ENCODE data around the gene METTL5. TPM values are rescaled to one million over a fixed set of nuclear protein-coding genes. Genes with fewer than 3 reads are reported as not detected.

The METTL5 gene
- total and polyA plus RNA-seq, 9 of the 15 experiments (the other 6 are each of a cell fraction or from before 2014, with no cell fraction given), result 149 to 471 (median 224) TPM

DNA sequence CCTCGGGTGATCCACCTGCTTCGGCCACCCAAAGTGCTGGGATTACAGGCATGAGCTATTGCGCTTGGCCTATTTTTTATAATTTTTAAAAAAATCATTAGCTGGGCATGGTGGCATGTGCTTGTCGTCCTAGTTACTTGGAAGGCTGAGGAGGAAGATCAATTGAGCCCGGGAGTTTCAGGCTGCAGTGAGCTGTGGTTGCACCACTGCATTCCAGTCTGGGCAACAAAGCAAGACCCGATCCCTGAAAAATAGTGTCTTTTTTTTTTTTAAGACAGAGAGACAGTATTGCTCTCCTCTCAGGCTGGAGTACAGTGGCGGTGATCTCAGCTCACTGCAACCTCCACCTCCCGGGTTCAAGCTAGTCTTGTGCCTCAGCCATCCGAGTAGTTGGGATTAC, 21.2 kb downstream of the METTL5 start (continued):
- TF ChIP-seq, protein P1, sequence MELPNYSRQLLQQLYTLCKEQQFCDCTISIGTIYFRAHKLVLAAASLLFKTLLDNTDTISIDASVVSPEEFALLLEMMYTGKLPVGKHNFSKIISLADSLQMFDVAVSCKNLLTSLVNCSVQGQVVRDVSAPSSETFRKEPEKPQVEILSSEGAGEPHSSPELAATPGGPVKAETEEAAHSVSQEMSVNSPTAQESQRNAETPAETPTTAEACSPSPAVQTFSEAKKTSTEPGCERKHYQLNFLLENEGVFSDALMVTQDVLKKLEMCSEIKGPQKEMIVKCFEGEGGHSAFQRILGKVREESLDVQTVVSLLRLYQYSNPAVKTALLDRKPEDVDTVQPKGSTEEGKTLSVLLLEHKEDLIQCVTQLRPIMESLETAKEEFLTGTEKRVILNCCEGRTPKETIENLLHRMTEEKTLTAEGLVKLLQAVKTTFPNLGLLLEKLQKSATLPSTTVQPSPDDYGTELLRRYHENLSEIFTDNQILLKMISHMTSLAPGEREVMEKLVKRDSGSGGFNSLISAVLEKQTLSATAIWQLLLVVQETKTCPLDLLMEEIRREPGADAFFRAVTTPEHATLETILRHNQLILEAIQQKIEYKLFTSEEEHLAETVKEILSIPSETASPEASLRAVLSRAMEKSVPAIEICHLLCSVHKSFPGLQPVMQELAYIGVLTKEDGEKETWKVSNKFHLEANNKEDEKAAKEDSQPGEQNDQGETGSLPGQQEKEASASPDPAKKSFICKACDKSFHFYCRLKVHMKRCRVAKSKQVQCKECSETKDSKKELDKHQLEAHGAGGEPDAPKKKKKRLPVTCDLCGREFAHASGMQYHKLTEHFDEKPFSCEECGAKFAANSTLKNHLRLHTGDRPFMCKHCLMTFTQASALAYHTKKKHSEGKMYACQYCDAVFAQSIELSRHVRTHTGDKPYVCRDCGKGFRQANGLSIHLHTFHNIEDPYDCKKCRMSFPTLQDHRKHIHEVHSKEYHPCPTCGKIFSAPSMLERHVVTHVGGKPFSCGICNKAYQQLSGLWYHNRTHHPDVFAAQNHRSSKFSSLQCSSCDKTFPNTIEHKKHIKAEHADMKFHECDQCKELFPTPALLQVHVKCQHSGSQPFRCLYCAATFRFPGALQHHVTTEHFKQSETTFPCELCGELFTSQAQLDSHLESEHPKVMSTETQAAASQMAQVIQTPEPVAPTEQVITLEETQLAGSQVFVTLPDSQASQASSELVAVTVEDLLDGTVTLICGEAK (IDR thresholded peaks at IDR 0.05), result no peak
- TF ChIP-seq, protein P1 (CRISPR knock-in tag; IDR thresholded peaks at IDR 0.05), result no peak
- TF ChIP-seq, protein P2, sequence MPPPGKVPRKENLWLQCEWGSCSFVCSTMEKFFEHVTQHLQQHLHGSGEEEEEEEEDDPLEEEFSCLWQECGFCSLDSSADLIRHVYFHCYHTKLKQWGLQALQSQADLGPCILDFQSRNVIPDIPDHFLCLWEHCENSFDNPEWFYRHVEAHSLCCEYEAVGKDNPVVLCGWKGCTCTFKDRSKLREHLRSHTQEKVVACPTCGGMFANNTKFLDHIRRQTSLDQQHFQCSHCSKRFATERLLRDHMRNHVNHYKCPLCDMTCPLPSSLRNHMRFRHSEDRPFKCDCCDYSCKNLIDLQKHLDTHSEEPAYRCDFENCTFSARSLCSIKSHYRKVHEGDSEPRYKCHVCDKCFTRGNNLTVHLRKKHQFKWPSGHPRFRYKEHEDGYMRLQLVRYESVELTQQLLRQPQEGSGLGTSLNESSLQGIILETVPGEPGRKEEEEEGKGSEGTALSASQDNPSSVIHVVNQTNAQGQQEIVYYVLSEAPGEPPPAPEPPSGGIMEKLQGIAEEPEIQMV (tag; conservative IDR thresholded peaks at IDR 0.05; ENCODE audit: low read depth), result no peak
- TF ChIP-seq, protein P3, sequence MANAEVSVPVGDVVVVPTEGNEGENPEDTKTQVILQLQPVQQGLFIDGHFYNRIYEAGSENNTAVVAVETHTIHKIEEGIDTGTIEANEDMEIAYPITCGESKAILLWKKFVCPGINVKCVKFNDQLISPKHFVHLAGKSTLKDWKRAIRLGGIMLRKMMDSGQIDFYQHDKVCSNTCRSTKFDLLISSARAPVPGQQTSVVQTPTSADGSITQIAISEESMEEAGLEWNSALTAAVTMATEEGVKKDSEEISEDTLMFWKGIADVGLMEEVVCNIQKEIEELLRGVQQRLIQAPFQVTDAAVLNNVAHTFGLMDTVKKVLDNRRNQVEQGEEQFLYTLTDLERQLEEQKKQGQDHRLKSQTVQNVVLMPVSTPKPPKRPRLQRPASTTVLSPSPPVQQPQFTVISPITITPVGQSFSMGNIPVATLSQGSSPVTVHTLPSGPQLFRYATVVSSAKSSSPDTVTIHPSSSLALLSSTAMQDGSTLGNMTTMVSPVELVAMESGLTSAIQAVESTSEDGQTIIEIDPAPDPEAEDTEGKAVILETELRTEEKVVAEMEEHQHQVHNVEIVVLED (CRISPR knock-in tag; IDR thresholded peaks at IDR 0.05), result no peak
- TF ChIP-seq, protein P4, sequence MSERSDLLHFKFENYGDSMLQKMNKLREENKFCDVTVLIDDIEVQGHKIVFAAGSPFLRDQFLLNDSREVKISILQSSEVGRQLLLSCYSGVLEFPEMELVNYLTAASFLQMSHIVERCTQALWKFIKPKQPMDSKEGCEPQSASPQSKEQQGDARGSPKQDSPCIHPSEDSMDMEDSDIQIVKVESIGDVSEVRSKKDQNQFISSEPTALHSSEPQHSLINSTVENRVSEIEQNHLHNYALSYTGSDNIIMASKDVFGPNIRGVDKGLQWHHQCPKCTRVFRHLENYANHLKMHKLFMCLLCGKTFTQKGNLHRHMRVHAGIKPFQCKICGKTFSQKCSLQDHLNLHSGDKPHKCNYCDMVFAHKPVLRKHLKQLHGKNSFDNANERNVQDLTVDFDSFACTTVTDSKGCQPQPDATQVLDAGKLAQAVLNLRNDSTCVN (CRISPR knock-in tag; IDR thresholded peaks at IDR 0.05), result no peak
- TF ChIP-seq, protein P5, sequence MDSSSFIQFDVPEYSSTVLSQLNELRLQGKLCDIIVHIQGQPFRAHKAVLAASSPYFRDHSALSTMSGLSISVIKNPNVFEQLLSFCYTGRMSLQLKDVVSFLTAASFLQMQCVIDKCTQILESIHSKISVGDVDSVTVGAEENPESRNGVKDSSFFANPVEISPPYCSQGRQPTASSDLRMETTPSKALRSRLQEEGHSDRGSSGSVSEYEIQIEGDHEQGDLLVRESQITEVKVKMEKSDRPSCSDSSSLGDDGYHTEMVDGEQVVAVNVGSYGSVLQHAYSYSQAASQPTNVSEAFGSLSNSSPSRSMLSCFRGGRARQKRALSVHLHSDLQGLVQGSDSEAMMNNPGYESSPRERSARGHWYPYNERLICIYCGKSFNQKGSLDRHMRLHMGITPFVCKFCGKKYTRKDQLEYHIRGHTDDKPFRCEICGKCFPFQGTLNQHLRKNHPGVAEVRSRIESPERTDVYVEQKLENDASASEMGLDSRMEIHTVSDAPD (CRISPR knock-in tag; IDR thresholded peaks at IDR 0.05), result no peak
- TF ChIP-seq, protein P6, sequence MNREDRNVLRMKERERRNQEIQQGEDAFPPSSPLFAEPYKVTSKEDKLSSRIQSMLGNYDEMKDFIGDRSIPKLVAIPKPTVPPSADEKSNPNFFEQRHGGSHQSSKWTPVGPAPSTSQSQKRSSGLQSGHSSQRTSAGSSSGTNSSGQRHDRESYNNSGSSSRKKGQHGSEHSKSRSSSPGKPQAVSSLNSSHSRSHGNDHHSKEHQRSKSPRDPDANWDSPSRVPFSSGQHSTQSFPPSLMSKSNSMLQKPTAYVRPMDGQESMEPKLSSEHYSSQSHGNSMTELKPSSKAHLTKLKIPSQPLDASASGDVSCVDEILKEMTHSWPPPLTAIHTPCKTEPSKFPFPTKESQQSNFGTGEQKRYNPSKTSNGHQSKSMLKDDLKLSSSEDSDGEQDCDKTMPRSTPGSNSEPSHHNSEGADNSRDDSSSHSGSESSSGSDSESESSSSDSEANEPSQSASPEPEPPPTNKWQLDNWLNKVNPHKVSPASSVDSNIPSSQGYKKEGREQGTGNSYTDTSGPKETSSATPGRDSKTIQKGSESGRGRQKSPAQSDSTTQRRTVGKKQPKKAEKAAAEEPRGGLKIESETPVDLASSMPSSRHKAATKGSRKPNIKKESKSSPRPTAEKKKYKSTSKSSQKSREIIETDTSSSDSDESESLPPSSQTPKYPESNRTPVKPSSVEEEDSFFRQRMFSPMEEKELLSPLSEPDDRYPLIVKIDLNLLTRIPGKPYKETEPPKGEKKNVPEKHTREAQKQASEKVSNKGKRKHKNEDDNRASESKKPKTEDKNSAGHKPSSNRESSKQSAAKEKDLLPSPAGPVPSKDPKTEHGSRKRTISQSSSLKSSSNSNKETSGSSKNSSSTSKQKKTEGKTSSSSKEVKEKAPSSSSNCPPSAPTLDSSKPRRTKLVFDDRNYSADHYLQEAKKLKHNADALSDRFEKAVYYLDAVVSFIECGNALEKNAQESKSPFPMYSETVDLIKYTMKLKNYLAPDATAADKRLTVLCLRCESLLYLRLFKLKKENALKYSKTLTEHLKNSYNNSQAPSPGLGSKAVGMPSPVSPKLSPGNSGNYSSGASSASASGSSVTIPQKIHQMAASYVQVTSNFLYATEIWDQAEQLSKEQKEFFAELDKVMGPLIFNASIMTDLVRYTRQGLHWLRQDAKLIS (CRISPR knock-in tag; IDR thresholded peaks at IDR 0.05), result no peak
- no peak for TF ChIP-seq ZNF212 (CRISPR knock-in tag; IDR thresholded peaks at IDR 0.05)

Measured in K562 (cell line).